GM19463 (cell line): Measurements from ENCODE around the gene GNA12.
A peak's percentile ranks its signal among the peaks of the same experiment; 100 is the strongest.

Source experiments
- ATAC-seq: cut with Tn5 transposase; IDR thresholded peaks from one replicate; pipeline ENCODE4 v1.9.1; 2021; ENCODE audit warnings: mild to moderate bottlenecking, moderate library complexity; ENCODE audit not compliant: unreplicated experiment

Gene GNA12

GRCh38 chr7:2805213-2805944 lies 38.7 kb downstream of the GNA12 start:
- ATAC-seq = no peak

GRCh38 chr7:2804227-2804763 lies 39.8 kb downstream of the GNA12 start:
- ATAC-seq = no peak

GRCh38 chr7:2803755-2804154 lies 40.4 kb downstream of the GNA12 start:
- no peak for ATAC-seq

GRCh38 chr7:2803342-2803692 lies 40.8 kb downstream of the GNA12 start:
- ATAC-seq = no peak

GRCh38 chr7:2802504-2803341 lies 41.4 kb downstream of the GNA12 start:
- ATAC-seq = no peak

GRCh38 chr7:2802101-2802500 lies 42.0 kb downstream of the GNA12 start:
- ATAC-seq = no peak

- peak; percentile 82 for ATAC-seq
These were observed 43.0 kb downstream of the GNA12 start for GRCh38 chr7:2800931-2801688.

- ATAC-seq = no peak
These were observed 43.7 kb downstream of the GNA12 start for GRCh38 chr7:2800220-2800930.

- no peak for ATAC-seq
These were observed 44.9 kb downstream of the GNA12 start for GRCh38 chr7:2799253-2799652.

- ATAC-seq = no peak
These were observed 45.4 kb downstream of the GNA12 start for GRCh38 chr7:2798669-2799068.

GRCh38 chr7:2796358-2797352 lies 47.5 kb downstream of the GNA12 start:
- no peak for ATAC-seq

GRCh38 chr7:2795906-2796305 lies 48.2 kb downstream of the GNA12 start:
- no peak for ATAC-seq

GRCh38 chr7:2794836-2795636 lies 49.1 kb downstream of the GNA12 start:
- ATAC-seq = no peak

- no peak for ATAC-seq
These were observed 51.1 kb downstream of the GNA12 start for GRCh38 chr7:2792856-2793487.

- ATAC-seq = no peak
These were observed 51.9 kb downstream of the GNA12 start for GRCh38 chr7:2792235-2792634.

- no peak for ATAC-seq
These were observed 52.7 kb downstream of the GNA12 start for GRCh38 chr7:2791390-2791789.

- no peak for ATAC-seq
These were observed 56.7 kb downstream of the GNA12 start for GRCh38 chr7:2787251-2787951.
